Measurements from ENCODE around the gene SLC25A30.

Gene SLC25A30

DNA sequence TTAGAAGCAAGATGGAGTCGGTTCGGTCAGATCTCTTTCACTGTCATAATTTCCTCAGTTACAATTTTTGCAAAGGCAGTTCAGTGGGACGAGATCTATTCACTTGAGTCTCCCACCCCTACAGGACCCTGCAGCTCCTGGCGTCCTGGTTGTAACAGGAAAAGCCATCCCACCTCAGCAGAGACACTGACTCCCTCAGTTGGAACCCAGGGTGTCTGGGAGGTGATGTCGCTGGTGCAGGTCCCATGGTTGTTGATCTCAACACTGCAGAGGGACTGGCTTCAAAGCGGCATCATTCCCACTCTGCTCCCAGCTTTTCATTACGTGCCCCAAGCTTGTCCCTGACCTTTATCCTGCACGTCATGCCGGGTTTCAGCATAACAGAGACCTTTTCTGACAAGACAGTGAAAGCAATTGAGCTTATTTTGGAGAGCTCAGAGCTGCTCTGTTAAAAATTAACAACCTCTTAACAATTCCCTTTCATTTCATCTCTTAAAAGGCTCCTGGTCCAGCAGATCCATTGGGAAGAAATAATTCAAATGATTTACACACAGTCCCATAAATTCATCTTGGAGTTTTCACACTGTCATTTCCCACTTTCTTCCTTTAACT is 29.0 kb upstream of the SLC25A30 start:
- Histone ChIP-seq H2AFZ (no peak overlapping the region), H3K36me3 (ENCODE audit: control insufficient read depth, insufficient read depth, low read length) (no peaks in the 10 kb centered on the region), H3K79me2 (no peaks in the 10 kb centered on the region), H3K27ac (no peak overlapping the region), H3K9ac (no peak overlapping the region), H3K9me3 (ENCODE audit: control insufficient read depth, low read length) (no peaks in the 10 kb centered on the region), H3K4me1 (no peaks in the 10 kb centered on the region), H3K4me2 (ENCODE audit: low read length) (no peak overlapping the region), H3K27me3 (ENCODE audit: control insufficient read depth, insufficient read depth, low read length) (no peaks in the 10 kb centered on the region), H3K4me3 (ENCODE audit: low read depth, low read length) (no peak overlapping the region)
- TF ChIP-seq, protein P1, sequence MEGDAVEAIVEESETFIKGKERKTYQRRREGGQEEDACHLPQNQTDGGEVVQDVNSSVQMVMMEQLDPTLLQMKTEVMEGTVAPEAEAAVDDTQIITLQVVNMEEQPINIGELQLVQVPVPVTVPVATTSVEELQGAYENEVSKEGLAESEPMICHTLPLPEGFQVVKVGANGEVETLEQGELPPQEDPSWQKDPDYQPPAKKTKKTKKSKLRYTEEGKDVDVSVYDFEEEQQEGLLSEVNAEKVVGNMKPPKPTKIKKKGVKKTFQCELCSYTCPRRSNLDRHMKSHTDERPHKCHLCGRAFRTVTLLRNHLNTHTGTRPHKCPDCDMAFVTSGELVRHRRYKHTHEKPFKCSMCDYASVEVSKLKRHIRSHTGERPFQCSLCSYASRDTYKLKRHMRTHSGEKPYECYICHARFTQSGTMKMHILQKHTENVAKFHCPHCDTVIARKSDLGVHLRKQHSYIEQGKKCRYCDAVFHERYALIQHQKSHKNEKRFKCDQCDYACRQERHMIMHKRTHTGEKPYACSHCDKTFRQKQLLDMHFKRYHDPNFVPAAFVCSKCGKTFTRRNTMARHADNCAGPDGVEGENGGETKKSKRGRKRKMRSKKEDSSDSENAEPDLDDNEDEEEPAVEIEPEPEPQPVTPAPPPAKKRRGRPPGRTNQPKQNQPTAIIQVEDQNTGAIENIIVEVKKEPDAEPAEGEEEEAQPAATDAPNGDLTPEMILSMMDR (IDR thresholded peaks at IDR 0.05): no peak

DNA sequence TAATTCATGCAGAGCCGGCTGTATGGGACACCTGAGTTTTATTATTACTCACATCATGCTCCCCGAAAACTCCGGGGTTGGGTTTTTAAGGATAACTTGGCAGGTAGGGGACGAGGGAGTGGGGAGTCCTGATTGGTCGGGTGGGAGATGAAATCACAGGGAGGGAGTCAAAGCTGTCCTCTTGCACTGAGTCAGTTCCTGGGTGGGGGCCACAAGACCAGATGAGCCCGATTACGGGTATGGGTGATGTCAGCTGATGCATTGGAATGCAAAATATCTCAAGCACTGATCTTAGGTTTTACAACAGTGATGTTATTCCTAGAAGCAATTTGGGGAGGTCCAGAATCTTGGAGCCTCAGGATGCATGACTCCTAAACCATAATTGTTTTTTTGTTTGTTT is 28.0 kb upstream of the SLC25A30 start:
- Histone ChIP-seq H2AFZ (no peak overlapping the region), H3K9ac (no peak overlapping the region), H3K9me3 (ENCODE audit: control insufficient read depth, low read length) (no peaks in the 10 kb centered on the region), H3K4me1 (peaks cover 3% of the 10 kb centered on the region), H3K4me3 (ENCODE audit: low read depth, low read length) (no peak overlapping the region), H3K4me2 (ENCODE audit: low read length) (no peak overlapping the region), H3K27ac (no peak overlapping the region), H3K79me2 (no peaks in the 10 kb centered on the region), H3K27me3 (ENCODE audit: control insufficient read depth, insufficient read depth, low read length) (no peaks in the 10 kb centered on the region), H3K36me3 (ENCODE audit: control insufficient read depth, insufficient read depth, low read length) (no peaks in the 10 kb centered on the region)
- TF ChIP-seq, protein P1 (IDR thresholded peaks at IDR 0.05): no peak

DNA sequence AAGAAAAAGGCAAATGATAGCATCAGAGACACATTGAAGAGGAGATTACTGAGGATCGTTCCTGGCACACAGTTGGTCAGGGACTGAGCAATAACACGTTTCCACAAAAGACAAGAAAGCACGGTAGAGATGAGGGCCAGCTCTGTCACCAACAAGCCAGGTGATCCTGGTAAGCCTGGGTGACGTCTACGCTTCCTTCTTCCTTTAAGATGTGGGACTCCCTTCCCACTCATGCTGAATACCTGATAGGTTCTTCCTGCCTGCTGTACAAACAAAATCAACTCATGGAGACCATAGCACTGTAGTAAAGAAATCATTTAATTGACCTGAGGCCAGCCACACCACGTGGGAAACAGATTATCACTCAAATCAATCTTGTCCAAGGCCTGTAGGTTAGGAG is 26.9 kb upstream of the SLC25A30 start:
- H3K9me3 ChIP-seq (ENCODE audit: control insufficient read depth, low read length): no peaks in the 10 kb centered on the region
- no peaks in the 10 kb centered on the region for H3K27me3 ChIP-seq (ENCODE audit: control insufficient read depth, insufficient read depth, low read length)
- no peak overlapping the region for H3K4me3 ChIP-seq (ENCODE audit: low read depth, low read length)
- no peak overlapping the region for H2AFZ ChIP-seq
- H3K36me3 ChIP-seq (ENCODE audit: control insufficient read depth, insufficient read depth, low read length): no peaks in the 10 kb centered on the region
- H3K9ac ChIP-seq: no peak overlapping the region
- H3K79me2 ChIP-seq: no peaks in the 10 kb centered on the region
- TF ChIP-seq, protein P1 (IDR thresholded peaks at IDR 0.05): no peak
- H3K4me1 ChIP-seq: peaks cover 5% of the 10 kb centered on the region
- no peak overlapping the region for H3K4me2 ChIP-seq (ENCODE audit: low read length)
- no peak overlapping the region for H3K27ac ChIP-seq

DNA sequence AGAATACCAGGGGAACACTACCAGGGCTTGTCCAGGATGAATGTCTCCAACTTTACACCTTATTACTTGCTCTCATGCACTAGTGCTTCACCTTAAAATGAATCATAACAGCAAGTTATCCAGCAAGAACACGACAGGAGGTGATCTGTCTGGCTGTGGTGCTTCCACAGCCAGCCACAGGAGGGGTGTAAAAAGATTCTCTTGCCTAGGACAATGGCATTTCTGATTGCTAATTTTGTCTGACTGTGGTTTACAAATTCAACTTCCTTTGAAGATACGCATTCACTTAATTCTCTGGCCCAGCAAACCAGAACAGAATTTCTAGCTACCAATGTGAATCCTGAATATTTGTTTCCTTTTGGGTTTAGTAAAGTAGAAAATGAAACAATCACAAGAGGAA is 23.5 kb upstream of the SLC25A30 start:
- Histone ChIP-seq H3K9me3 (ENCODE audit: control insufficient read depth, low read length) (no peaks in the 10 kb centered on the region), H3K27me3 (ENCODE audit: control insufficient read depth, insufficient read depth, low read length) (no peaks in the 10 kb centered on the region), H2AFZ (peak overlapping the region; percentile 33), H3K27ac (no peak overlapping the region), H3K4me3 (ENCODE audit: low read depth, low read length) (no peak overlapping the region), H3K4me2 (ENCODE audit: low read length) (no peak overlapping the region), H3K4me1 (peaks cover 5% of the 10 kb centered on the region), H3K36me3 (ENCODE audit: control insufficient read depth, insufficient read depth, low read length) (no peaks in the 10 kb centered on the region), H3K79me2 (no peaks in the 10 kb centered on the region), H3K9ac (no peak overlapping the region)
- TF ChIP-seq, protein P1 (IDR thresholded peaks at IDR 0.05): no peak

DNA sequence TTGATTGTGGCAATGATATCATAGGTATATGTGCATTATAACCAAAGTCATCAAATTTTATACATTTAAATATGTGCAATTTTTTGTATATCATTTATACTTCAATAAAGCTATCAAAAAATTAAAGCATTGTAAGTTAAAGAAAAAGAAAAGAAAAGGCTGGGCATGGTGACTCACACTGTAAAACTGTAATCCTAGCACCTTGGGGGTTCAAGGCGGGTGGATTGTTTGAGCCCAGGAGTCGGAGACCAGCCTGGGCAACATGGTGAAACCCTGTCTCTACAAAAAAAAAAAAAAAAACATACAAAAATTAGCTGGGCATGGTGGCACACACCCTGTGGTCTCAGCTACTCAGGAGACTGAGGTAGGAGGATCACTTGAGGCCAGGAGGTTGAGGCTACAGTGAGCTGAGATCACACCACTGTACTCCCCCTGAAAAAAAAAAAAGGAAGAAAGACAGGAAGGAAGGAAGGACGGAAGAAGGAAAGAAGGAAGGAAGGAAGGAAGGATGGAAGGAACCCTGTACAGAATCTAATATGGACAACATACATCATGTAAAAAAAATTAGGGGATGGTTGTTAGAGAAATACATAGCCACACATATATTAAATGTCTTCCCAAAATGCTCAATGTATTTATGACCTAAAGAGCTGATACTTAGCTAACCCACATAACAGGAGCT is 21.7 kb upstream of the SLC25A30 start:
- H3K27ac ChIP-seq: no peak overlapping the region
- H2AFZ ChIP-seq: peak overlapping the region; percentile 42
- no peak overlapping the region for H3K9ac ChIP-seq
- H3K36me3 ChIP-seq (ENCODE audit: control insufficient read depth, insufficient read depth, low read length): no peaks in the 10 kb centered on the region
- H3K27me3 ChIP-seq (ENCODE audit: control insufficient read depth, insufficient read depth, low read length): no peaks in the 10 kb centered on the region
- H3K4me3 ChIP-seq (ENCODE audit: low read depth, low read length): no peak overlapping the region
- TF ChIP-seq, protein P1 (IDR thresholded peaks at IDR 0.05): no peak
- H3K9me3 ChIP-seq (ENCODE audit: control insufficient read depth, low read length): no peaks in the 10 kb centered on the region
- H3K79me2 ChIP-seq: no peaks in the 10 kb centered on the region
- no peak overlapping the region for H3K4me2 ChIP-seq (ENCODE audit: low read length)
- H3K4me1 ChIP-seq: peaks cover 5% of the 10 kb centered on the region

Measured in parathyroid adenoma (tissue), 2 donors.